ENCODE results near the gene SUPT3H.

SUPT3H gene

GRCh38 chr6:44842616-44843015, 535.1 kb downstream of the SUPT3H start:
- no peak for TF ChIP-seq USF1 (IDR thresholded peaks at IDR 0.05)
- no peak for TF ChIP-seq EP300 (IDR thresholded peaks at IDR 0.05; ENCODE audit: borderline replicate concordance)
- no peak for TF ChIP-seq ZBTB7A (IDR thresholded peaks at IDR 0.05; ENCODE audit: low read depth)
- TF ChIP-seq CREB1 (IDR thresholded peaks at IDR 0.05; ENCODE audit: low read depth): no peak
- no peak for TF ChIP-seq CEBPB (IDR thresholded peaks at IDR 0.05)
- no peak for TF ChIP-seq TEAD4 (IDR thresholded peaks at IDR 0.05)
- no peak for TF ChIP-seq YY1 (IDR thresholded peaks at IDR 0.05; ENCODE audit: low read depth)
- TF ChIP-seq NFIC (IDR thresholded peaks at IDR 0.05): no peak
- no peak for TF ChIP-seq EGR1 (IDR thresholded peaks at IDR 0.05)
- TF ChIP-seq RAD21 (IDR thresholded peaks at IDR 0.05; ENCODE audit: low read depth): no peak

GRCh38 chr6:44841829-44842228, 535.9 kb downstream of the SUPT3H start:
- no peak for TF ChIP-seq MAX (IDR thresholded peaks at IDR 0.05)
- TF ChIP-seq TAF1 (IDR thresholded peaks at IDR 0.05; ENCODE audit: low read depth): no peak
- no peak for TF ChIP-seq USF1 (IDR thresholded peaks at IDR 0.05)
- no peak for TF ChIP-seq CREB1 (IDR thresholded peaks at IDR 0.05; ENCODE audit: low read depth)
- no peak for TF ChIP-seq EP300 (IDR thresholded peaks at IDR 0.05; ENCODE audit: borderline replicate concordance)
- no peak for TF ChIP-seq RAD21 (IDR thresholded peaks at IDR 0.05; ENCODE audit: low read depth)
- TF ChIP-seq CEBPB (IDR thresholded peaks at IDR 0.05): no peak
- TF ChIP-seq ZBTB7A (IDR thresholded peaks at IDR 0.05; ENCODE audit: low read depth): no peak
- TF ChIP-seq TCF12 (IDR thresholded peaks at IDR 0.05; ENCODE audit: low read depth): no peak
- TF ChIP-seq FOXM1 (IDR thresholded peaks at IDR 0.05; ENCODE audit: borderline replicate concordance, low read depth): no peak
- TF ChIP-seq TEAD4 (IDR thresholded peaks at IDR 0.05): no peak
- TF ChIP-seq EGR1 (IDR thresholded peaks at IDR 0.05): no peak
- no peak for TF ChIP-seq NFIC (IDR thresholded peaks at IDR 0.05)

- TF ChIP-seq NFIC (IDR thresholded peaks at IDR 0.05) (no peak), YY1 (IDR thresholded peaks at IDR 0.05; ENCODE audit: low read depth) (no peak), CREB1 (IDR thresholded peaks at IDR 0.05; ENCODE audit: low read depth) (no peak), CEBPB (IDR thresholded peaks at IDR 0.05) (no peak), EP300 (IDR thresholded peaks at IDR 0.05; ENCODE audit: borderline replicate concordance) (no peak), REST (IDR thresholded peaks at IDR 0.05; ENCODE audit: low read depth) (no peak), USF1 (IDR thresholded peaks at IDR 0.05) (no peak), ZBTB7A (IDR thresholded peaks at IDR 0.05; ENCODE audit: low read depth) (no peak), RAD21 (IDR thresholded peaks at IDR 0.05; ENCODE audit: low read depth) (no peak), TEAD4 (IDR thresholded peaks at IDR 0.05) (no peak), TCF12 (IDR thresholded peaks at IDR 0.05; ENCODE audit: low read depth) (no peak), EGR1 (IDR thresholded peaks at IDR 0.05) (no peak), FOXM1 (IDR thresholded peaks at IDR 0.05; ENCODE audit: borderline replicate concordance, low read depth) (no peak), MAX (IDR thresholded peaks at IDR 0.05) (no peak), TAF1 (IDR thresholded peaks at IDR 0.05; ENCODE audit: low read depth) (no peak)
Observed at GRCh38 chr6:44837741-44838140, 540.0 kb downstream of the SUPT3H start.

GRCh38 chr6:44837255-44837654, 540.5 kb downstream of the SUPT3H start:
- no peak for TF ChIP-seq MAX (IDR thresholded peaks at IDR 0.05)
- no peak for TF ChIP-seq NFIC (IDR thresholded peaks at IDR 0.05)
- TF ChIP-seq TAF1 (IDR thresholded peaks at IDR 0.05; ENCODE audit: low read depth): no peak
- no peak for TF ChIP-seq TEAD4 (IDR thresholded peaks at IDR 0.05)
- TF ChIP-seq TCF12 (IDR thresholded peaks at IDR 0.05; ENCODE audit: low read depth): no peak
- no peak for TF ChIP-seq REST (IDR thresholded peaks at IDR 0.05; ENCODE audit: low read depth)
- TF ChIP-seq CREB1 (IDR thresholded peaks at IDR 0.05; ENCODE audit: low read depth): no peak
- TF ChIP-seq YY1 (IDR thresholded peaks at IDR 0.05; ENCODE audit: low read depth): no peak
- TF ChIP-seq USF1 (IDR thresholded peaks at IDR 0.05): no peak
- no peak for TF ChIP-seq EGR1 (IDR thresholded peaks at IDR 0.05)
- TF ChIP-seq RAD21 (IDR thresholded peaks at IDR 0.05; ENCODE audit: low read depth): no peak
- no peak for TF ChIP-seq FOXM1 (IDR thresholded peaks at IDR 0.05; ENCODE audit: borderline replicate concordance, low read depth)
- no peak for TF ChIP-seq CEBPB (IDR thresholded peaks at IDR 0.05)
- no peak for TF ChIP-seq EP300 (IDR thresholded peaks at IDR 0.05; ENCODE audit: borderline replicate concordance)
- TF ChIP-seq ZBTB7A (IDR thresholded peaks at IDR 0.05; ENCODE audit: low read depth): no peak
